NCI-H2029 treated with DMSO at 0.1 percent for 48 hours (cell line): ENCODE measurements around the gene AP5B1.
"Not testable (repeated sequence)": the region's sequence is repeated elsewhere in the genome, so short reads cannot be mapped to it uniquely, and the experiment has no call there.

Experiments used
- DNase-seq: peaks from one replicate; lab custom pipeline; 2025; lab: John Stamatoyannopoulos, UW

AP5B1 gene

DNA sequence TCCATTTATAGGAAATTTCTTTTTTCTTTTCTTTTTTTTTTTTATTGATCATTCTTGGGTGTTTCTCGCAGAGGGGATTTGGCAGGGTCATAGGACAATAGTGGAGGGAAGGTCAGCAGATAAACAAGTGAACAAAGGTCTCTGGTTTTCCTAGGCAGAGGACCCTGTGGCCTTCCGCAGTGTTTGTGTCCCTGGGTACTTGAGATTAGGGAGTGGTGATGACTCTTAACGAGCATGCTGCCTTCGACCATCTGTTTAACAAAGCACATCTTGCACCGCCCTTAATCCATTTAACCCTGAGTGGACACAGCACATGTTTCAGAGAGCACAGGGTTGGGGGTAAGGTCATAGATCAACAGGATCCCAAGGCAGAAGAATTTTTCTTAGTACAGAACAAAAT lies 18.6 kb downstream of the AP5B1 start:
- not testable (repeated sequence) for DNase-seq

DNA sequence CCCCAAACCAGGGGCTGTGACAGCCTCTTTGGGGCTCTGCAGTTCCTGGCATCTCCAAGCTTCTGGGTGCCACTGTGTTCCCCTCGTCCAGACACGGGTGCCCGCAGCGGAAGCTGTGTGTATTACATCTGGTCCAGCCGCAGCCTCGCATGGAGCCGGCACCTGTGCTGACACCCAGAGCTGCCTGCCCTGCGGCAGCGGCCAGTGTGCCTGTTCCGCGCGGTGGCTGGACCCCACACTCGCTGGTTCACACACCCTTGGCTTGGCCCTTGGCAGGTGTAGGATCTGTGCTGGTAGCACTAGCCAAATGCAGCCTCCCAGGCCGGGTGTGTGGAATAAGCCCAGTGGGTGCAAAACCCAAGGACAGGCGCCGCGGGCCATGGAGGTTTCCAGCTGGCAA lies 35.7 kb downstream of the AP5B1 start:
- no peak for DNase-seq

DNA sequence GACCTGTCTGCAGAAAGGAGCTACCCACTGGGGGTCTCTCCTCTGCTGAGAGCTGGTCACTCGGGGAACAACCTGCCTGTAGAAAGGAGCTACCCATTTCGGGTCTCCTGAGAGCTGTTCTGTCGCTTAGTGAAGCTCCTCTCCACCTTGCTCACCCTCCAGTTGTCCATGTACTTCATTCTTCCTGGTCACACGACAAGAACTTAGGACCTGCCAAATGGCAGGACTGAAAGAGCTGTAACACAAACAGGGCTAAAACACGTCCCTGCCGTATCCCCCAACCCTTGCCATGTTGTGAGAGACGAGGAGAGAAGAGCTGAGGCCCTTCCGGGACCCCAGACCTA lies 36.1 kb downstream of the AP5B1 start:
- no peak for DNase-seq

DNA sequence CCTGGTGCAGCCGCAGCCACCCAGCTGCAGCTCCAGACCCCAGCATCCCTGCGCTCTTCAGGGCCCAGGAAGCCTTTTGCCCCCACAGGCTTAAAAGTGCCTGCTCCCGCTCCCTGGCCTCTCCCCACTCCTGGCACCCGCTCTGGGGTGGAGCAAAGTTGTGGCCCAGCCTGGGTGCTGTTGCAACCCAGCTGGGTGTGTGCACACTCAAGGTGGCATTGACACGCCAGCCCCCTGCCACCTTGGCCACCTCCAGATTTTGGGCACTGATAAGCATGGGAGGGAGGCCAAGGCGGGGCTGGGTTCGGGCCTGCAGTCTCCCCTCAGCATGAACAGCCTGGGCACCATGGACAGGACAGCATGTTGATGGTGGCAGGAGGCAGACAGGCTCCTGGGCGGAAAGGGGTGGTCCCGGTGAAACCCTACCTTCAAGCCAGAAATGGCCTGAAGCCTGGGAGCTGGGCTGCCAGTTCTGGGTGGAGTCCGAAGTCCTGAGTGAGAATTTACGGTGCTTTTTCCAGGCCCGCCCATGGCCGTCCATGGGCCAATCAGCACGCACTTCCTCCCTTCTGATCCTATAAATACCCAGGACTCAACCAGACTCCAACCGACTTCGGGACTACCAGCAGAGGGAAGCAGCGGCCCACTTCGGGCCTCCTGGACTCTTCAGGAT lies 36.6 kb downstream of the AP5B1 start:
- peak; percentile 26 for DNase-seq

DNA sequence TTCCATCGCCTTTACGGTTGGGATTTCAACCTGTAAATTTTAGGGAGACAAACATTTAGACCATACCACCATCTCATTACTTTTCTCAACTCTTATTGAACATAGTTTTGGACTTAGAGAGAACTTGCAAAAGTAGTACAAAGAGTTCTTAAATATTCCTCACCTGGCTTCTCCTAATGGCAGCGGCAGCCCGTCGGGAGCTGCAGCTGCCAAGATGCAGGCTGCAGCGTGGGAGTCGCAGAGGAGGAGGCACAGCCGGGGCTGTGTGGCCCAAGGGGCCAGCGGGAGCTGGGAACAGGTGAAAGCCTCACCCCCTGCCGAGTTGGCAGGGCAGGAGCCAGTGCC lies 37.1 kb downstream of the AP5B1 start:
- no peak for DNase-seq

DNA sequence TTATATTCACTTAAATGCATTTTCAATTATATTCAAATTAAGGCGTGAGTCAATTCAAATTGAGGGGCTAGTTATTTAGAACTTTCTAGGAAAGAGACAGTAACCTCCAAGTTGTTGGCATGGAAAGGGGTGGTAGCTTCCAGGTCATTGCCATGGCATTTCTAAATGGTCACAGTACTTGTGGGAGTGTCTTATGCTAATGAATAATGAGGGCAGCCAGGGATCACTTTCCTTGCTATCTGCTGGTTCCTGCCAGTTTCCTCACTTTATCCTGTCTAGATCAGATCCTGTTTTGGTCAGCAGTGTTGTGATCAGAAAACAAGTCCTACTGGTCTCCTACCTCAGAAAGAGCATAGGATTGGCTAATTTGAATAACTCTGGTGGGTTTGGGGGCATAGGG lies 38.4 kb downstream of the AP5B1 start:
- DNase-seq, result no peak

DNA sequence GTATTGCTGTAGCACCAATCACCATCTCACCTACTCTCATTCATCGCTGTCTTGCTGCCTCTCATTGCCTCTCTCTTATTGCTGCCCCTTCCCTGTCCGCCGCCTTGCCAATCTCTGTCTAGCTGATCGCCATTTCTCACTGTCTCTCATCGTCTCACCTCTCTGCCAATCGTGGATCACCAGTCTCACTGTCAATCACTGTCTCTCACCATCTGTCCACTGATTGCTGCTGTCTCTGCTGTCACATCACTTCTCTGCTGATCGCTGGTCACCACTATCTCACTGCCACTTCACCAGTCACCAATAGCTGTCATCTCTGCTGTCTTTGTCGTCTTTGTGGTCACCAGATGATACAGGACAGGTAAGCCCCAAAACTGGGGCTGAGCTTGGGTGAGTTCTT lies 39.6 kb downstream of the AP5B1 start:
- no peak for DNase-seq

DNA sequence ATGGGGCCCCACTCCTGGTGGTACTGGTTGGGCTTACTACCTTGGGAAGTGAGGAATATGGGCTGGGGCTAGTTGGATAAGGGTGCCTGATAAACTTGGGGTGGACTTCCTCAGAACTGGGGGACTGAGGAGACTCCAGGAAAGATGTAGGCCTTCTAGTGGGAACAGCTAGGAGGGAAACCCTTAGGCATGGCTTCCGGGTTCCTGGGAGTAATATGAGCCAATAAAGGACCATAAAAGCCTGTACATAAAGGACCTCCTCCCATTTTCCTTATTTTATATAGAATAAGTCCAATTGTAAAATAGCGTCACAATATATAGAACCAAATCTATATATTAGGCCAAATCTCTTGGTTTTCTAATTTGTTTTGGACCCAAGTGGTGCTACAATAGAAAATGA lies 41.8 kb downstream of the AP5B1 start:
- DNase-seq, result no peak

DNA sequence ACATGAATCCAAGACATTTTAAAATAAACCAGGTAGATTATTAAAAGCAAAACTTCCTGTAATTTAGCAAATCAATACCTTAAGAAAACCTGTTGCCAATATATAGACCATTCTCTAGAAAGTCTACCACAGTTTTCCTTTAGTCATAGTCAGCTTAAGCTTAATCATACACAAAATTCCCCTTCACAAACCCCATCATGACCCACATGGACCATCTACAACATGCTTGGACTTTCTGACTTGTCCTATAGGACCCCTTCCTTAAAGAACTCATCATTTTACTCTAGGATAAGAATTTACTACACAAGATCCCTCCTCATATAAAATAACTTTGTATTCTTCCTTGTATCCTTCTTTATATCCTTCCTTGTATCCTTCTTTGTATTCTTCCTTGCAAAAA lies 44.0 kb downstream of the AP5B1 start:
- no peak for DNase-seq

DNA sequence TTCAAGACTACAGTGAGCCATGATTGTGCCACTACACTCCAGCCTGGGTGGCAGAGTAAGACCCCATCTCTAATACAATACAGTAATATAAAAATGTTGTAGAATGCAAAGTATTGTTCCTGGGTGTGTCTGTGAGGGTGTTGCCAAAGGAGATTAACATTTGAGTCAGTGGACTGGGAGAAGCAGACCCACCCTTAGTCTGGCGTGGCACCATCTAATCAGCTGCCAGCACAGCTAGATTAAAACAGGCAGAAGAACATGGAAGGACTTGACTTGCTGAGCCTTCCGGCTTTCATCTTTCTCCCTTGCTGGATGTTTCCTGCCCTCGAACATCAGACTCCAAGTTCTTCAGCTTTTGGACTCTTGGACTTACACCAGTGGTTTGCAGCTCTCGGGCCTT lies 45.7 kb downstream of the AP5B1 start:
- not testable (repeated sequence) for DNase-seq

DNA sequence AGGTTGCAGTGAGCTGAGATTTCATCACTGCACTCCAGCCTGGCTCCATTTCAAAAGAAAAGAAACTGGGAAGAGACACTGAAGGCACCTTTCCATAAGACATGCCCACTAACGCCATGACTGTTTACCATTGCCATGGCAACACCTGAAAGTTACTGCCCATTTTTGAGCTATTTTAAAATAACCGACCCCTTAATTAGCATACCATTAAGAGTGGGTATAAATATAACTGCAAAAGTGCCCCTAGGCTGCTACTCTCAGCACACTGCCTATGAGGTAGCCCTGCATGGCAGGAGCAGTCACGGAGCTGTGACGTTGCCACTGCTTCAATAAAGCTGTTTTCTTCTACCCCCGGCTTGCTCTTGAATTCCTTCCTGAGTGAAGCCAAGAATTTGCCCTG lies 50.3 kb downstream of the AP5B1 start:
- DNase-seq, result no peak

DNA sequence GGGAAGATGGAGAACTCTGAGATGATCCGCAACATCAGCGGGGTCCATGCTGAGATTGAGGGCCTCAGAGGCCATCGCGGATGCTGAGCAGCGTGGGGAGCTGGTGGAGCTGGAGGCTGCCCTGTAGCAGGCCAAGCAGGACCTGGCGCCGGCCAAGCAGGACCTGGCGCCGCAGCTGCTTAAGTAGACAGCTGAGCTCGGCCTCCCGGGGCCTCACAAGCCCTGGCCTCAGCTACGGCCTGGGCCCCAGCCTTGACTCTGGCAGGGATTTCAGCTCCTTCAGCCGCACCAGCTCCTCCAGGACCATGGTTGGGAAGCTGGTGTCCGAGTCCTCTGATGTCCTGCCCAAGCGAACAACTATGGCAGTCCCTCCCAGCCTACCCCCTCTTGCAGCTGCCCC lies 52.9 kb downstream of the AP5B1 start:
- no peak for DNase-seq

DNA sequence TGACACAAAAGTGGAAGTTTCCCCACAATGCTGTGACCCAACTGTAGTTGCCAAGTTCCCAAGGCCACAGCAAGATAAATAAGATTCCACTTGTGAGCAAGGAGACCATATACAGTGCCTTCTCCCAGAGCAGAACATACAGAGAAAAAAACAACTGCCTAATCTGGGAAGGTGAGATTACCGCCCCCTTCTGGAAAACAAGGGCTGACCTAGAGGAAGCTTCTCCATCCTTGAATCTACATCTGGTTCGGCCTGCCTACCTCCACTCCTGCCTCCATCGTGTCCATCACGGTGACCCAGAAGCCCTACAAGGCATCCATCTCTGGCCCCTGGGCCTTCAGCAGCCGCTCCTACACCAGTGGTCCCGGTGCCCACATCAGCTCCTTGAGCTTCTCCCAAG lies 54.1 kb downstream of the AP5B1 start:
- DNase-seq, result no peak
